HepG2 (cell line): ENCODE measurements around the gene ZNF112. TPM values are rescaled to one million over a fixed set of nuclear protein-coding genes. Genes with fewer than 3 reads are reported as not detected.

ENCODE experiments used
- ATAC-seq: fragments of 200-7000 bp; cut with Tn5 transposase; 3 replicates; pipeline ENCODE4 v1.9.1; 2020; ENCODE audit warnings: mild to moderate bottlenecking, moderate library complexity
- BruUV-seq: library from RNA; stranded (reverse); fragments of 400-500 nt; replicated peaks from 2 replicates; lab custom pipeline; 2021; lab: Mats Ljungman, UMichigan
- CTCF ChIA-PET: fragments of 300-600 bp; formaldehyde crosslinking; extraction: SDS; loops from one replicate; lab custom pipeline; 2021; ENCODE audit warnings: low total read pairs, inconsistent platforms, low intra/inter-chr PET ratio; lab: Yijun Ruan, JAX
- POLR2A ChIA-PET: fragments of 350-600 bp; sonication (Branson Sonifier 250); formaldehyde crosslinking; loops from one replicate; lab custom pipeline; 2020; ENCODE audit warnings: antibody characterized with exemption, inconsistent platforms; lab: Yijun Ruan, JAX
- DNase-seq: peaks from one replicate; pipeline ENCODE4 v3.0.0-alpha.2; 2015; ENCODE audit warnings: low spot score
- FAIRE-seq: peaks from 3 replicates; lab custom pipeline; 2011; peaks lifted over from hg19 to GRCh38; lab: Jason Lieb, UNC
- H2AFZ ChIP-seq: one replicate; pipeline ENCODE4 v1.6.1; 2011; ENCODE audit warnings: low read length, inconsistent platforms
- H3K27ac ChIP-seq: fragments of 300-600 bp; 3 replicates; pipeline ENCODE4 v1.8.0; 2011; ENCODE audit warnings: mixed run types, mild to moderate bottlenecking, mixed read lengths, low read length, inconsistent platforms; ENCODE audit not compliant: insufficient read depth; ENCODE audit errors: extremely low read length
- H3K27me3 ChIP-seq, 2 experiments: fragments of 200-600 bp in 1 of 2; 2 replicates in 1 of 2; 3 replicates in 1 of 2; pipeline versions ENCODE4 v1.6.0 to v1.8.0; 2011; ENCODE audit warnings: low read length in 2 of 2, mild to moderate bottlenecking in 2 of 2, moderate library complexity in 2 of 2, inconsistent platforms in 1 of 2; ENCODE audit not compliant: insufficient read depth in 2 of 2, control insufficient read depth in 1 of 2
- H3K36me3 ChIP-seq, 2 experiments: fragments of 200-600 bp in 1 of 2; replicated peaks in 1 of 2; 2 replicates in 1 of 2; 3 replicates in 1 of 2; pipeline versions ENCODE4 v1.5.1 to v1.8.0; 2011; ENCODE audit warnings: low read length in 2 of 2, inconsistent platforms in 1 of 2; ENCODE audit not compliant: insufficient read depth in 2 of 2, control insufficient read depth in 1 of 2
- H3K4me1 ChIP-seq: 2 replicates; pipeline ENCODE4 v1.5.1; 2012; ENCODE audit warnings: low read length, inconsistent platforms; ENCODE audit not compliant: insufficient read depth
- H3K4me2 ChIP-seq: 2 replicates; pipeline ENCODE4 v1.6.0; 2011; ENCODE audit warnings: low read depth, low read length, inconsistent platforms
- H3K4me3 ChIP-seq, 3 experiments: fragments of 200-600 bp in 1 of 3; sonication (generic), shearing (Covaris generic) in 1 of 3; replicated peaks in 1 of 3; 2 replicates each; pipeline ENCODE4 v1.5.1; 2011 to 2016; ENCODE audit warnings: low read length in 3 of 3, inconsistent platforms in 2 of 3, low read depth in 2 of 3, mild to moderate bottlenecking in 2 of 3, control low read depth in 1 of 3, mixed read lengths in 1 of 3; ENCODE audit not compliant: insufficient read depth in 1 of 3
- H3K79me2 ChIP-seq: one replicate; pipeline ENCODE4 v1.6.1; 2011; ENCODE audit warnings: low read length, inconsistent platforms; ENCODE audit not compliant: insufficient read depth
- H3K9ac ChIP-seq: 2 replicates; pipeline ENCODE4 v1.6.0; 2011; ENCODE audit warnings: mild to moderate bottlenecking, low read depth, low read length, inconsistent platforms; ENCODE audit not compliant: insufficient read depth
- H3K9me3 ChIP-seq: 2 replicates; pipeline ENCODE4 v1.5.1; 2012; ENCODE audit warnings: mild to moderate bottlenecking, low read length
- H4K20me1 ChIP-seq: 2 replicates; pipeline ENCODE4 v1.6.0; 2011; ENCODE audit warnings: inconsistent platforms, mild to moderate bottlenecking, low read length, moderate library complexity; ENCODE audit not compliant: insufficient read depth
- BORCS8-MEF2B ChIP-seq: sonication (generic); formaldehyde crosslinking; IDR thresholded peaks from 2 replicates; pipeline ENCODE4 v1.8.0; 2022; ENCODE audit warnings: mild to moderate bottlenecking, missing genetic modification reagents
- CBX5 ChIP-seq: sonication (generic); formaldehyde crosslinking; IDR thresholded peaks from 2 replicates; pipeline ENCODE4 v1.4.0; 2020; ENCODE audit warnings: missing genetic modification reagents, borderline replicate concordance
- DPF2 ChIP-seq: sonication (generic); formaldehyde crosslinking; IDR thresholded peaks from 2 replicates; pipeline ENCODE4 v1.4.0; 2020; ENCODE audit warnings: mild to moderate bottlenecking, low read depth, missing genetic modification reagents, borderline replicate concordance
- FOSL2 ChIP-seq: sonication (generic); formaldehyde crosslinking; IDR thresholded peaks from 2 replicates; pipeline ENCODE4 v1.4.0; 2020; ENCODE audit warnings: missing genetic modification reagents
- FOXA1 ChIP-seq, 2 experiments: fragments of 450-650 bp in 1 of 2; sonication (generic) in 1 of 2; formaldehyde crosslinking in 1 of 2; IDR thresholded peaks; 2 replicates each; pipeline versions ENCODE4 v1.4.0 to v1.6.1; 2016 to 2020; ENCODE audit warnings: missing genetic modification reagents in 1 of 2
- POGZ ChIP-seq: sonication (generic); formaldehyde crosslinking; IDR thresholded peaks from 2 replicates; pipeline ENCODE4 v1.4.0; 2020; ENCODE audit warnings: mild to moderate bottlenecking, missing genetic modification reagents
- PRDM15 ChIP-seq: sonication (generic); formaldehyde crosslinking; IDR thresholded peaks from 2 replicates; pipeline ENCODE4 v1.4.0; 2020; ENCODE audit warnings: missing genetic modification reagents
- RBFOX2 ChIP-seq: fragments of 200-400 bp; formaldehyde crosslinking; IDR thresholded peaks from 2 replicates; pipeline ENCODE4 v1.6.1; 2017; ENCODE audit warnings: low read depth, mild to moderate bottlenecking, low read length
- SIX1 ChIP-seq: sonication (generic); formaldehyde crosslinking; IDR thresholded peaks from 2 replicates; pipeline ENCODE4 v1.4.0; 2020; ENCODE audit warnings: missing genetic modification reagents, borderline replicate concordance
- TOE1 ChIP-seq: sonication (generic); formaldehyde crosslinking; IDR thresholded peaks from 2 replicates; pipeline ENCODE4 v1.4.0; 2020; ENCODE audit warnings: mild to moderate bottlenecking, missing genetic modification reagents
- ZMYM3 ChIP-seq: sonication (generic); formaldehyde crosslinking; IDR thresholded peaks from 2 replicates; pipeline ENCODE4 v1.5.1; 2020; ENCODE audit warnings: mild to moderate bottlenecking, missing genetic modification reagents
- ZNF256 ChIP-seq: sonication (generic); formaldehyde crosslinking; conservative IDR thresholded peaks from 2 replicates; pipeline ENCODE4 v1.4.0; 2020; ENCODE audit warnings: missing genetic modification reagents
- ZNF326 ChIP-seq: sonication (generic); formaldehyde crosslinking; IDR thresholded peaks from 2 replicates; pipeline ENCODE4 v1.4.0; 2020; ENCODE audit warnings: missing genetic modification reagents, borderline replicate concordance
- ZNF354B ChIP-seq: sonication (generic); formaldehyde crosslinking; IDR thresholded peaks from 2 replicates; pipeline ENCODE4 v1.8.0; 2022; ENCODE audit warnings: mild to moderate bottlenecking, missing genetic modification reagents
- ZNF598 ChIP-seq: sonication (generic); formaldehyde crosslinking; IDR thresholded peaks from 2 replicates; pipeline ENCODE4 v1.5.1; 2020; ENCODE audit warnings: mild to moderate bottlenecking, missing genetic modification reagents, borderline replicate concordance
- ZNF678 ChIP-seq: sonication (generic); formaldehyde crosslinking; IDR thresholded peaks from 2 replicates; pipeline ENCODE4 v1.4.0; 2020; ENCODE audit warnings: mild to moderate bottlenecking, missing genetic modification reagents
- WGBS: methylation state at CpG from one replicate; pipeline ENCODE4 v1.1.6; 2017; ENCODE audit warnings: low lambda C conversion rate; 5-methylcytosine and 5-hydroxymethylcytosine counted together
- in situ Hi-C: cut with HindIII; loops from 2 replicates; pipeline ENCODE4 v1.10.0; 2017; ENCODE audit warnings: low pct_unique_long_range_greater_than_20kb; ENCODE audit not compliant: extremely low pct_ligation_motif_present
- intact Hi-C: fragments of 100-400 bp; cut with micrococcal nuclease; formaldehyde crosslinking; loops from one replicate; pipeline ENCODE4 v1.10.0; 2022; ENCODE audit not compliant: unreplicated experiment
- polyA plus RNA-seq, 8 experiments: library from polyadenylated mRNA; depleted of rRNA in 3 of 8; stranded (reverse) in 7 of 8; unstranded in 1 of 8; fragments of >200 nt; fragmentation: Illumina TruSeq in 4 of 8; extraction: Trizol in 4 of 8; gene quantifications; 2 replicates each; pipeline versions ENCODE4 v1.2.1 to v1.2.3, GENCODE V29; 2011 to 2016; ENCODE audit warnings: low read depth in 4 of 8, missing spikeins in 1 of 8, mixed read lengths in 1 of 8; ENCODE audit not compliant: insufficient read depth in 1 of 8
- total RNA-seq, 5 experiments: library from RNA; depleted of rRNA; stranded (reverse); fragments of >200 nt; fragmentation: Illumina TruSeq; extraction: Trizol; gene quantifications; 2 replicates each; pipeline ENCODE4 v1.2.3, GENCODE V29; 2016; ENCODE audit warnings: low read depth in 1 of 5
- TF ChIP-seq, protein P1 (sequence below): IDR thresholded peaks from 2 replicates; pipeline ENCODE4 v1.4.0; 2020; ENCODE audit warnings: mild to moderate bottlenecking, missing genetic modification reagents

The ZNF112 gene
- total and polyA plus RNA-seq, 2 of the 13 experiments (the other 11 are each of a cell fraction or from before 2014, with no cell fraction given), result 1.8 to 3.6 TPM

GRCh38 chr19:44304659-44305193 lies 51.8 kb downstream of the ZNF112 start, which contains the start of gene ZNF235:
Gene ZNF235, minus strand, starts transcription at chr19:44305025. Its CDS starts 1,621 bp downstream, at chr19:44303404.
- Histone ChIP-seq H3K36me3 (peaks cover 2 to 3% of the 10 kb centered on the region in 2 experiments; a peak in 1 of 5 replicates), H3K4me3 (peak within 1 kb of the TSS; percentile 74 to 94 (median 88)), H3K27me3 (no peaks in the 10 kb centered on the region; a peak in 1 of 5 replicates), H3K4me1 (peaks cover 17% of the 10 kb centered on the region), H3K79me2 (no peaks in the 10 kb centered on the region), H3K9ac (peak within 1 kb of the TSS; percentile 72), H3K4me2 (peak within 1 kb of the TSS; percentile 87), H4K20me1 (no peaks in the 10 kb centered on the region), H2AFZ (peak within 1 kb of the TSS; percentile 68), H3K27ac (peak within 1 kb of the TSS; percentile 37), H3K9me3 (no peaks in the 10 kb centered on the region)
- in situ Hi-C loops (no loop called here), intact Hi-C loops (loop anchor here (2.0 to 10.0 kb wide), 2 partner anchors 50 to 100 kb away; no protein-coding TSS in a partner anchor)
- under 1% methylated on average over 15 of the region's 31 CpGs for WGBS
- BruUV-seq, result no TSS peak
- DNase-seq, result peak; percentile 88
- ChIA-PET CTCF (no interaction called here), POLR2A (interaction anchor here (0.6 to 1.5 kb wide), 5 partner anchors 45 to 478 kb away, joined by 3 to 7 read pairs (median 4); partner anchors contain the start of genes ZNF226, ZNF227, ZNF233 and ZNF283)
- FAIRE-seq, result peak; percentile 90
- peak; percentile 100 for ATAC-seq
- TF ChIP-seq TOE1 (CRISPR knock-in tag) (no peak), DPF2 (CRISPR knock-in tag) (no peak), ZNF354B (CRISPR knock-in tag) (no peak), BORCS8-MEF2B (CRISPR knock-in tag) (peak; percentile 56), POGZ (CRISPR knock-in tag) (peak; percentile 78), SIX1 (no peak), FOXA1 (IDR thresholded peaks at IDR 0.05) (no peak), FOXA1 (CRISPR knock-in tag; IDR thresholded peaks at IDR 0.05) (no peak), PRDM15 (CRISPR knock-in tag) (peak; percentile 18; the same call in 1 of the 2 replicates), ZNF326 (CRISPR knock-in tag) (no peak), ZNF598 (CRISPR knock-in tag) (peak; percentile 62; the same call in 1 of the 2 replicates), ZNF678 (no peak), ZNF256 (CRISPR knock-in tag) (0 out of 2 replicates have a peak, but pooled peaks have one; percentile 60), ZMYM3 (no peak; the same call in 1 of the 2 replicates), CBX5 (CRISPR knock-in tag) (peak; percentile 57; the same call in 1 of the 2 replicates), FOSL2 (peak; percentile 78), RBFOX2 (peak; percentile 56)
- TF ChIP-seq, protein P1, sequence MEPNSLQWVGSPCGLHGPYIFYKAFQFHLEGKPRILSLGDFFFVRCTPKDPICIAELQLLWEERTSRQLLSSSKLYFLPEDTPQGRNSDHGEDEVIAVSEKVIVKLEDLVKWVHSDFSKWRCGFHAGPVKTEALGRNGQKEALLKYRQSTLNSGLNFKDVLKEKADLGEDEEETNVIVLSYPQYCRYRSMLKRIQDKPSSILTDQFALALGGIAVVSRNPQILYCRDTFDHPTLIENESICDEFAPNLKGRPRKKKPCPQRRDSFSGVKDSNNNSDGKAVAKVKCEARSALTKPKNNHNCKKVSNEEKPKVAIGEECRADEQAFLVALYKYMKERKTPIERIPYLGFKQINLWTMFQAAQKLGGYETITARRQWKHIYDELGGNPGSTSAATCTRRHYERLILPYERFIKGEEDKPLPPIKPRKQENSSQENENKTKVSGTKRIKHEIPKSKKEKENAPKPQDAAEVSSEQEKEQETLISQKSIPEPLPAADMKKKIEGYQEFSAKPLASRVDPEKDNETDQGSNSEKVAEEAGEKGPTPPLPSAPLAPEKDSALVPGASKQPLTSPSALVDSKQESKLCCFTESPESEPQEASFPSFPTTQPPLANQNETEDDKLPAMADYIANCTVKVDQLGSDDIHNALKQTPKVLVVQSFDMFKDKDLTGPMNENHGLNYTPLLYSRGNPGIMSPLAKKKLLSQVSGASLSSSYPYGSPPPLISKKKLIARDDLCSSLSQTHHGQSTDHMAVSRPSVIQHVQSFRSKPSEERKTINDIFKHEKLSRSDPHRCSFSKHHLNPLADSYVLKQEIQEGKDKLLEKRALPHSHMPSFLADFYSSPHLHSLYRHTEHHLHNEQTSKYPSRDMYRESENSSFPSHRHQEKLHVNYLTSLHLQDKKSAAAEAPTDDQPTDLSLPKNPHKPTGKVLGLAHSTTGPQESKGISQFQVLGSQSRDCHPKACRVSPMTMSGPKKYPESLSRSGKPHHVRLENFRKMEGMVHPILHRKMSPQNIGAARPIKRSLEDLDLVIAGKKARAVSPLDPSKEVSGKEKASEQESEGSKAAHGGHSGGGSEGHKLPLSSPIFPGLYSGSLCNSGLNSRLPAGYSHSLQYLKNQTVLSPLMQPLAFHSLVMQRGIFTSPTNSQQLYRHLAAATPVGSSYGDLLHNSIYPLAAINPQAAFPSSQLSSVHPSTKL (CRISPR knock-in tag), result 0 out of 2 replicates have a peak, but pooled peaks have one; percentile 12
